CD14-positive monocyte (primary cell): ENCODE data around the gene GATAD2A. TPM values are rescaled to one million over a fixed set of nuclear protein-coding genes. Genes with fewer than 3 reads are reported as not detected.
A peak's percentile ranks its signal among the peaks of the same experiment; 100 is the strongest.

Experiments used
- DNase-seq, 3 donors: peaks; one replicate each; pipeline ENCODE4 v3.0.0-alpha.2; 2011 to 2022
- H2AFZ ChIP-seq: 2 replicates; pipeline ENCODE4 v1.6.0; 2012; ENCODE audit warnings: mild to moderate bottlenecking, low read depth, low read length, inconsistent platforms; ENCODE audit not compliant: insufficient read depth, poor library complexity, severe bottlenecking
- H3K27ac ChIP-seq, 2 donors: 1 replicate in 1 of 2; 2 replicates in 1 of 2; pipeline ENCODE4 v1.5.1; 2012 to 2013; ENCODE audit warnings: low read length in 2 of 2, control low read depth in 1 of 2, inconsistent platforms in 1 of 2, low read depth in 1 of 2, mild to moderate bottlenecking in 1 of 2
- H3K27me3 ChIP-seq, 2 donors: one replicate each; pipeline versions ENCODE4 v1.6.0 to v1.6.1; 2011 to 2013; ENCODE audit warnings: low read length in 2 of 2; ENCODE audit not compliant: control insufficient read depth in 2 of 2, insufficient read depth in 2 of 2
- H3K36me3 ChIP-seq, 2 donors: replicated peaks in 1 of 2; 1 replicate in 1 of 2; 2 replicates in 1 of 2; pipeline versions ENCODE4 v1.5.1 to v1.6.1; 2012 to 2013; ENCODE audit warnings: low read length in 2 of 2, control low read depth in 1 of 2, inconsistent platforms in 1 of 2, mild to moderate bottlenecking in 1 of 2; ENCODE audit not compliant: insufficient read depth in 2 of 2, control insufficient read depth in 1 of 2
- H3K4me1 ChIP-seq, 2 donors: 1 replicate in 1 of 2; 2 replicates in 1 of 2; pipeline versions ENCODE4 v1.5.1 to v1.6.1; 2012 to 2013; ENCODE audit warnings: low read length in 2 of 2, control low read depth in 1 of 2, inconsistent platforms in 1 of 2, mild to moderate bottlenecking in 1 of 2, moderate library complexity in 1 of 2; ENCODE audit not compliant: insufficient read depth in 2 of 2, control insufficient read depth in 1 of 2
- H3K4me2 ChIP-seq: replicated peaks from 2 replicates; pipeline ENCODE3; 2012; ENCODE audit warnings: low read length, moderate library complexity, mild to moderate bottlenecking; ENCODE audit not compliant: poor library complexity, severe bottlenecking; ENCODE audit errors: extremely low read depth
- H3K4me3 ChIP-seq, 3 experiments: fragments of 200-600 bp in 1 of 3; sonication (generic) in 1 of 3; replicated peaks in 1 of 3; 1 replicate in 2 of 3; 2 replicates in 1 of 3; pipeline ENCODE4 v1.5.1; 2011 to 2013; ENCODE audit warnings: low read length in 3 of 3, mild to moderate bottlenecking in 3 of 3, control low read depth in 2 of 3, low read depth in 2 of 3, inconsistent platforms in 1 of 3, moderate library complexity in 1 of 3
- H3K79me2 ChIP-seq: 2 replicates; pipeline ENCODE4 v1.6.0; 2012; ENCODE audit warnings: mild to moderate bottlenecking, control low read depth, inconsistent platforms, low read length, moderate library complexity; ENCODE audit not compliant: insufficient read depth
- H3K9ac ChIP-seq: 2 replicates; pipeline ENCODE4 v1.6.0; 2017; ENCODE audit warnings: low read length, mild to moderate bottlenecking; ENCODE audit not compliant: insufficient read depth, poor library complexity, severe bottlenecking
- H3K9me3 ChIP-seq, 2 donors: replicated peaks in 1 of 2; 1 replicate in 1 of 2; 2 replicates in 1 of 2; pipeline versions ENCODE4 v1.5.1 to v1.6.1; 2012 to 2013; ENCODE audit warnings: low read length in 2 of 2, control low read depth in 1 of 2; ENCODE audit not compliant: control insufficient read depth in 1 of 2, insufficient read depth in 1 of 2
- H4K20me1 ChIP-seq: 2 replicates; pipeline ENCODE4 v1.6.0; 2012; ENCODE audit warnings: mild to moderate bottlenecking, low read length, control low read depth, moderate library complexity; ENCODE audit not compliant: insufficient read depth
- H3K27ac Mint-ChIP-seq, 7 donors: one replicate each; pipeline ENCODE4 v1.8.0; 2020; ENCODE audit warnings: mild to moderate bottlenecking in 7 of 7, mixed read lengths in 7 of 7, moderate library complexity in 6 of 7, inconsistent platforms in 2 of 7
- H3K27me3 Mint-ChIP-seq, 3 donors: one replicate each; pipeline ENCODE4 v1.8.0; 2021 to 2022; ENCODE audit warnings: low read depth in 3 of 3, mild to moderate bottlenecking in 3 of 3, mixed read lengths in 3 of 3, moderate library complexity in 3 of 3, inconsistent platforms in 1 of 3
- H3K36me3 Mint-ChIP-seq, 2 donors: one replicate each; pipeline ENCODE4 v1.8.0; 2020; ENCODE audit warnings: mixed read lengths in 2 of 2, inconsistent platforms in 1 of 2, mild to moderate bottlenecking in 1 of 2
- H3K4me1 Mint-ChIP-seq: one replicate; pipeline ENCODE4 v1.8.0; 2020; ENCODE audit warnings: mild to moderate bottlenecking, mixed read lengths
- H3K4me3 Mint-ChIP-seq, 2 donors: one replicate each; pipeline ENCODE4 v1.8.0; 2020; ENCODE audit warnings: mild to moderate bottlenecking in 2 of 2, mixed read lengths in 2 of 2, moderate library complexity in 1 of 2
- H3K9me3 Mint-ChIP-seq, 7 donors: one replicate each; pipeline ENCODE4 v1.8.0; 2020 to 2022; ENCODE audit warnings: mixed read lengths in 7 of 7, mild to moderate bottlenecking in 6 of 7, moderate library complexity in 6 of 7, inconsistent platforms in 2 of 7
- WGBS: methylation state at CpG from one replicate; pipeline ENCODE4 v1.1.5; 2013; ENCODE audit warnings: missing lambda C conversion rate; ENCODE audit not compliant: insufficient coverage; 5-methylcytosine and 5-hydroxymethylcytosine counted together
- intact Hi-C, 2 donors: fragments of 100-400 bp; cut with micrococcal nuclease; formaldehyde crosslinking; loops; one replicate each; pipeline versions ENCODE4 v1.15.0 to v1.15.1; 2023
- polyA plus RNA-seq, 3 donors: library from polyadenylated mRNA; depleted of rRNA in 1 of 3; unstranded in 2 of 3; stranded (reverse) in 1 of 3; fragments of 300-500 nt in 2 of 3; fragments of >200 nt in 1 of 3; fragmentation: Illumina TruSeq in 2 of 3; gene quantifications; 1 replicate in 2 of 3; 2 replicates in 1 of 3; pipeline ENCODE4 v1.2.3, GENCODE V29; 2012 to 2021
- TF ChIP-seq, protein P1 (sequence below): fragments of 200-600 bp; IDR thresholded peaks from one replicate; pipeline ENCODE4 v1.8.0; 2022; ENCODE audit warnings: antibody characterized with exemption, mild to moderate bottlenecking

GATAD2A gene
- polyA plus RNA-seq, 3 donors: 8.0 to 35.9 (median 8.7) TPM

DNA sequence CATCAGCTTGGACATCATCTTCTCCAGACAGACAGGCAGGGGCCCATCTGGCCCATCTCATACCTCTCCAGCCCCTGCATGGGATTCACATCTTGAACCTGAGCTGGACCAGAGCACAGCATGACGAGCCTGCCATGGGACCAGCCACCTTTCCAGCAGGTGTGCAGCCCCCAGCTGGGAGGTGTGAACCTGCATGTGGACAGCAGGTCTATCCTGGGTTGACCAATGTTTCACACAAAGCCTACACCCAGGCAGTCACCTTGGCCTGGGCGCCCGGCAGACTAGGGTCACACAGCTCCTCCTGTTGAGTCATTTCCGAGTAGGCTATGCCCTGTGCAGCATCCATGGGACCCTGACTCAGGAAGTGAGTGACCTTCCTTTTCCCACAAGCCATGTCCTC, 43.4 kb upstream of the GATAD2A start:
- TF ChIP-seq, protein P1, sequence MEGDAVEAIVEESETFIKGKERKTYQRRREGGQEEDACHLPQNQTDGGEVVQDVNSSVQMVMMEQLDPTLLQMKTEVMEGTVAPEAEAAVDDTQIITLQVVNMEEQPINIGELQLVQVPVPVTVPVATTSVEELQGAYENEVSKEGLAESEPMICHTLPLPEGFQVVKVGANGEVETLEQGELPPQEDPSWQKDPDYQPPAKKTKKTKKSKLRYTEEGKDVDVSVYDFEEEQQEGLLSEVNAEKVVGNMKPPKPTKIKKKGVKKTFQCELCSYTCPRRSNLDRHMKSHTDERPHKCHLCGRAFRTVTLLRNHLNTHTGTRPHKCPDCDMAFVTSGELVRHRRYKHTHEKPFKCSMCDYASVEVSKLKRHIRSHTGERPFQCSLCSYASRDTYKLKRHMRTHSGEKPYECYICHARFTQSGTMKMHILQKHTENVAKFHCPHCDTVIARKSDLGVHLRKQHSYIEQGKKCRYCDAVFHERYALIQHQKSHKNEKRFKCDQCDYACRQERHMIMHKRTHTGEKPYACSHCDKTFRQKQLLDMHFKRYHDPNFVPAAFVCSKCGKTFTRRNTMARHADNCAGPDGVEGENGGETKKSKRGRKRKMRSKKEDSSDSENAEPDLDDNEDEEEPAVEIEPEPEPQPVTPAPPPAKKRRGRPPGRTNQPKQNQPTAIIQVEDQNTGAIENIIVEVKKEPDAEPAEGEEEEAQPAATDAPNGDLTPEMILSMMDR: no peak
- intact Hi-C loops: no loop called here

DNA sequence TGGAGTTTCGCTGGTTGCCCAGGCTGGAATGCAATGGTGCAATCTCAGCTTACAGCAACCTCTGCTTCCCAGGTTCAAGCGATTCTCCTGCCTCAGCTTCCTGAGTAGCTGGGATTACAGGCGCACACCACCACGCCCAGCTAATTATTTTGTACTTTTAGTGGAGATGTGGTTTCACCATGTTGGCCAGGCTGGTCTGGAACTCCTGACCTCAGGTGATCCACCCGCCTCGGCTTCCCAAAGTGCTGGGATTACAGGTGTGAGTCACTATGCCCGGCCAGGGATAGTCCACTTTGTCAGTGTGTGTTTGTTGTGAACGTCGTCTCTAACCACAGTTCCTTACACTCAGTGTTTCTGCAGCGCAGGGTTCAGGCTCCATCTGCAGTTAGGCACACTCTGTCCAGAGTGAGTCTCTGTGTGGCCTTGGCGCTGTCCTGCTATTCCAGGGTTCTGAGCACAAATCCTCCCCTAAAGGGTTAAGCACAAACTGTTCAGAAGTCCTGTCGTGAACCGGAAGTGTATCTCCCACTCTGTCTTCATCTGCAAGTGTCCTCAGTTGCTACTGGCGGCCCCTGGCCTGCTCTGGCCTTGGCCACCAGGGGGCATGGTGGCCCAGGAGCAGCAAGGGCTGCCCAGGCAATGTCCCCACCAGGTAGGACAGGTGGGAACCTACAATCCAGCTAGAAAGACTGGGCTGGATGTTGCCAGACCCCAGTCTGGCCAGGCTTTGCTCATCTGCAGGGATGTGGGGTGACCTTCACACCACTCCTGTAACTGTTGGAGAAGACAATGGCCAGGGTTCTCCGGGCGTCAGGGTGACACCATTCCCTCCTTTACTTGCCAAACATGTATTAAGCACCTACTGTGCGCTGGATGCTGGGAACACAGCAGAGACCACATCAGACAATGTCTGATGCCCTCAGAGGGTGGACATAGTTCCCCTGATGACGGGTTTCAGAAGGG, 38.8 kb upstream of the GATAD2A start:
- no peaks in the 10 kb centered on the region for H3K9me3 ChIP-seq
- peak overlapping the region; percentile 43 for H3K4me2 ChIP-seq
- Mint-ChIP-seq H3K4me3 (peak overlapping the region; percentile 37 to 70), H3K27me3 (peaks cover 0 to 6% (median 3%) of the 10 kb centered on the region in 3 donors), H3K36me3 (peaks cover 0 to 3% of the 10 kb centered on the region in 2 donors), H3K27ac (peak overlapping the region in 6 of 7 donors; percentile 25 to 81 (median 65)), H3K9me3 (peaks cover 0 to 3% (median 0%) of the 10 kb centered on the region in 7 donors), H3K4me1 (peaks cover 17% of the 10 kb centered on the region)
- H3K4me3 ChIP-seq: peak overlapping the region in 1 of 3 experiments; percentile 19
- peak overlapping the region; percentile 57 for H2AFZ ChIP-seq
- H3K9ac ChIP-seq: no peak overlapping the region
- DNase-seq: peak; percentile 59 to 75 (median 75)
- no peaks in the 10 kb centered on the region for H3K79me2 ChIP-seq
- H3K27ac ChIP-seq: peak overlapping the region in 1 of 2 donors; percentile 33
- H4K20me1 ChIP-seq: no peaks in the 10 kb centered on the region
- peaks cover 22 to 25% of the 10 kb centered on the region in 2 donors for H3K4me1 ChIP-seq
- WGBS: 39% methylated on average over 10 of the region's 18 CpGs
- H3K36me3 ChIP-seq: no peaks in the 10 kb centered on the region
- H3K27me3 ChIP-seq: no peaks in the 10 kb centered on the region
- TF ChIP-seq, protein P1: peak; percentile 99
- intact Hi-C loops: loop anchor here (2.0 kb wide), 2 partner anchors 122 to 124 kb away; no protein-coding TSS in a partner anchor

More for the DNA sequence above, 43.4 kb upstream of the GATAD2A start:
- Histone ChIP-seq H3K9me3 (no peaks in the 10 kb centered on the region), H3K36me3 (peaks cover 5 to 7% of the 10 kb centered on the region in 2 donors), H3K79me2 (no peaks in the 10 kb centered on the region), H2AFZ (no peak overlapping the region), H4K20me1 (no peaks in the 10 kb centered on the region), H3K4me2 (no peak overlapping the region), H3K27ac (no peak overlapping the region), H3K27me3 (no peaks in the 10 kb centered on the region), H3K4me1 (peaks cover 22 to 29% of the 10 kb centered on the region in 2 donors), H3K9ac (no peak overlapping the region), H3K4me3 (no peak overlapping the region)
- Mint-ChIP-seq H3K27me3 (peaks cover 0 to 5% (median 3%) of the 10 kb centered on the region in 3 donors), H3K4me3 (no peak overlapping the region), H3K4me1 (peaks cover 21% of the 10 kb centered on the region), H3K9me3 (peaks cover 0 to 3% (median 0%) of the 10 kb centered on the region in 7 donors), H3K27ac (peak overlapping the region in 3 of 7 donors; percentile 30 to 82 (median 33)), H3K36me3 (peaks cover 12 to 16% of the 10 kb centered on the region in 2 donors)
- no peak for DNase-seq
- 91% methylated on average over 4 of the region's 4 CpGs for WGBS
